ENCODE measurements around the gene CAPSL.

- TF ChIP-seq, protein P1, sequence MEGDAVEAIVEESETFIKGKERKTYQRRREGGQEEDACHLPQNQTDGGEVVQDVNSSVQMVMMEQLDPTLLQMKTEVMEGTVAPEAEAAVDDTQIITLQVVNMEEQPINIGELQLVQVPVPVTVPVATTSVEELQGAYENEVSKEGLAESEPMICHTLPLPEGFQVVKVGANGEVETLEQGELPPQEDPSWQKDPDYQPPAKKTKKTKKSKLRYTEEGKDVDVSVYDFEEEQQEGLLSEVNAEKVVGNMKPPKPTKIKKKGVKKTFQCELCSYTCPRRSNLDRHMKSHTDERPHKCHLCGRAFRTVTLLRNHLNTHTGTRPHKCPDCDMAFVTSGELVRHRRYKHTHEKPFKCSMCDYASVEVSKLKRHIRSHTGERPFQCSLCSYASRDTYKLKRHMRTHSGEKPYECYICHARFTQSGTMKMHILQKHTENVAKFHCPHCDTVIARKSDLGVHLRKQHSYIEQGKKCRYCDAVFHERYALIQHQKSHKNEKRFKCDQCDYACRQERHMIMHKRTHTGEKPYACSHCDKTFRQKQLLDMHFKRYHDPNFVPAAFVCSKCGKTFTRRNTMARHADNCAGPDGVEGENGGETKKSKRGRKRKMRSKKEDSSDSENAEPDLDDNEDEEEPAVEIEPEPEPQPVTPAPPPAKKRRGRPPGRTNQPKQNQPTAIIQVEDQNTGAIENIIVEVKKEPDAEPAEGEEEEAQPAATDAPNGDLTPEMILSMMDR (IDR thresholded peaks at IDR 0.05; ENCODE audit: low read depth, low read length, poor library complexity, severe bottlenecking), result no peak
- TF ChIP-seq EZH2phosphoT487 (IDR thresholded peaks at IDR 0.05; ENCODE audit: borderline replicate concordance, low read length), result no peak
Observed at GRCh38 chr5:35876454-35876853, 62.0 kb downstream of the CAPSL start.

All from DOHH2 (cell line).